H9 (cell line): ENCODE data around the gene DAZAP1. TPM values are rescaled to one million over a fixed set of nuclear protein-coding genes. Genes with fewer than 3 reads are reported as not detected.

Experiments used
- DNase-seq: peaks from one replicate; pipeline ENCODE4 v3.0.0-alpha.2; 2017
- H2AFZ ChIP-seq: one replicate; pipeline ENCODE4 v1.6.1; 2013; ENCODE audit warnings: mild to moderate bottlenecking, low read length, control low read depth, moderate library complexity
- H2AK5ac ChIP-seq: 2 replicates; pipeline ENCODE4 v1.6.1; 2013; ENCODE audit warnings: low read length, control low read depth, mixed read lengths; ENCODE audit not compliant: insufficient read length
- H2BK120ac ChIP-seq: one replicate; pipeline ENCODE4 v1.6.1; 2013; ENCODE audit warnings: low read depth, mild to moderate bottlenecking, low read length, control low read depth, inconsistent platforms; ENCODE audit not compliant: poor library complexity, severe bottlenecking
- H2BK12ac ChIP-seq: 2 replicates; pipeline ENCODE4 v1.6.1; 2013; ENCODE audit warnings: low read length, control low read depth, mixed read lengths, low read depth; ENCODE audit not compliant: insufficient read length
- H2BK15ac ChIP-seq: 2 replicates; pipeline ENCODE4 v1.6.1; 2013; ENCODE audit warnings: low read depth, low read length, control low read depth
- H2BK20ac ChIP-seq: one replicate; pipeline ENCODE4 v1.6.1; 2013; ENCODE audit warnings: low read depth, mild to moderate bottlenecking, low read length, control low read depth, inconsistent platforms; ENCODE audit not compliant: poor library complexity, severe bottlenecking
- H2BK5ac ChIP-seq: 2 replicates; pipeline ENCODE4 v1.6.1; 2013; ENCODE audit warnings: low read length, control low read depth, mixed read lengths; ENCODE audit not compliant: insufficient read length
- H3K14ac ChIP-seq: 2 replicates; pipeline ENCODE4 v1.6.1; 2013; ENCODE audit warnings: low read length, control low read depth; ENCODE audit not compliant: insufficient read depth
- H3K18ac ChIP-seq: 2 replicates; pipeline ENCODE4 v1.6.1; 2013; ENCODE audit warnings: low read depth, mild to moderate bottlenecking, mixed read lengths, low read length, control low read depth; ENCODE audit not compliant: insufficient read length
- H3K23ac ChIP-seq: 2 replicates; pipeline ENCODE4 v1.6.1; 2013; ENCODE audit warnings: low read length, control low read depth, mixed read lengths, low read depth; ENCODE audit not compliant: insufficient read length
- H3K23me2 ChIP-seq: 2 replicates; pipeline ENCODE4 v1.6.1; 2013; ENCODE audit warnings: low read depth, mild to moderate bottlenecking, mixed read lengths, low read length, control low read depth; ENCODE audit not compliant: insufficient read length, poor library complexity, severe bottlenecking
- H3K27ac ChIP-seq: 2 replicates; pipeline ENCODE4 v1.5.1; 2013; ENCODE audit warnings: low read length, control low read depth, mixed read lengths, low read depth; ENCODE audit not compliant: insufficient read length
- H3K27me3 ChIP-seq: 2 replicates; pipeline ENCODE4 v1.6.1; 2013; ENCODE audit warnings: low read length, control low read depth, inconsistent platforms; ENCODE audit not compliant: insufficient read depth
- H3K4ac ChIP-seq: 2 replicates; pipeline ENCODE4 v1.6.1; 2013; ENCODE audit warnings: low read depth, mild to moderate bottlenecking, control low read depth, inconsistent platforms, low read length, moderate library complexity
- H3K4me1 ChIP-seq: 2 replicates; pipeline ENCODE4 v1.6.1; 2013; ENCODE audit warnings: low read length, control low read depth, inconsistent platforms; ENCODE audit not compliant: insufficient read depth
- H3K4me2 ChIP-seq: 2 replicates; pipeline ENCODE4 v1.6.1; 2013; ENCODE audit warnings: low read length, control low read depth, mixed read lengths; ENCODE audit not compliant: insufficient read length, insufficient read depth
- H3K56ac ChIP-seq: 2 replicates; pipeline ENCODE4 v1.6.1; 2013; ENCODE audit warnings: low read depth, mild to moderate bottlenecking, mixed read lengths, low read length, control low read depth; ENCODE audit not compliant: insufficient read length
- H3K79me1 ChIP-seq: 2 replicates; pipeline ENCODE4 v1.6.1; 2013; ENCODE audit warnings: low read depth, mild to moderate bottlenecking, moderate library complexity, low read length, control low read depth, inconsistent platforms; ENCODE audit not compliant: insufficient read depth, poor library complexity, severe bottlenecking
- H3K79me2 ChIP-seq: 2 replicates; pipeline ENCODE4 v1.6.1; 2013; ENCODE audit warnings: low read length, control low read depth, inconsistent platforms; ENCODE audit not compliant: insufficient read depth
- H3K9ac ChIP-seq: 2 replicates; pipeline ENCODE4 v1.6.1; 2013; ENCODE audit warnings: low read length, control low read depth, mixed read lengths; ENCODE audit not compliant: insufficient read length; ENCODE audit errors: extremely low read depth
- H3K9me3 ChIP-seq: one replicate; pipeline ENCODE4 v1.6.1; 2013; ENCODE audit warnings: low read depth, low read length, inconsistent platforms; ENCODE audit not compliant: control insufficient read depth
- H3T11ph ChIP-seq: one replicate; pipeline ENCODE4 v1.6.1; 2013; ENCODE audit warnings: mild to moderate bottlenecking, low read length, control low read depth, inconsistent platforms
- H4K20me1 ChIP-seq: one replicate; pipeline ENCODE4 v1.6.1; 2013; ENCODE audit not compliant: control insufficient read depth, insufficient read length, insufficient read depth
- H4K5ac ChIP-seq: 2 replicates; pipeline ENCODE4 v1.6.1; 2013; ENCODE audit warnings: low read depth, mild to moderate bottlenecking, mixed read lengths, low read length, control low read depth; ENCODE audit not compliant: insufficient read length
- H4K8ac ChIP-seq: replicated peaks from 2 replicates; pipeline ENCODE4 v1.6.1; 2013; ENCODE audit warnings: low read length, control low read depth, mixed read lengths, low read depth; ENCODE audit not compliant: insufficient read length
- H4K91ac ChIP-seq: 2 replicates; pipeline ENCODE4 v1.6.1; 2013; ENCODE audit warnings: low read depth, mild to moderate bottlenecking, moderate library complexity, mixed read lengths, low read length, control low read depth; ENCODE audit not compliant: insufficient read length
- H3K27ac Mint-ChIP-seq, 3 experiments: 2 replicates in 2 of 3; 3 replicates in 1 of 3; pipeline ENCODE4 v1.8.0; 2020 to 2021; ENCODE audit warnings: mixed read lengths in 3 of 3, mild to moderate bottlenecking in 1 of 3, moderate library complexity in 1 of 3
- H3K27me3 Mint-ChIP-seq: 2 replicates; pipeline ENCODE4 v1.8.0; 2021; ENCODE audit warnings: low read depth, mild to moderate bottlenecking, moderate library complexity, mixed read lengths
- H3K36me3 Mint-ChIP-seq, 3 experiments: 2 replicates in 2 of 3; 3 replicates in 1 of 3; pipeline ENCODE4 v1.8.0; 2020 to 2021; ENCODE audit warnings: low read depth in 3 of 3, mixed read lengths in 3 of 3; ENCODE audit not compliant: insufficient read depth in 1 of 3
- H3K4me1 Mint-ChIP-seq, 2 experiments: 2 replicates each; pipeline ENCODE4 v1.8.0; 2020; ENCODE audit warnings: mixed read lengths in 2 of 2
- H3K4me3 Mint-ChIP-seq, 2 experiments: 2 replicates in 1 of 2; 3 replicates in 1 of 2; pipeline ENCODE4 v1.8.0; 2020 to 2021; ENCODE audit warnings: mild to moderate bottlenecking in 2 of 2, mixed read lengths in 2 of 2, moderate library complexity in 1 of 2
- H3K9me3 Mint-ChIP-seq, 2 experiments: 2 replicates in 1 of 2; 3 replicates in 1 of 2; pipeline ENCODE4 v1.8.0; 2020; ENCODE audit warnings: mild to moderate bottlenecking in 2 of 2, mixed read lengths in 2 of 2, moderate library complexity in 1 of 2
- WGBS: extraction: QIAGEN DNeasy Blood & Tissue Kit; methylation state at CpG from one replicate; pipeline ENCODE4 v1.1.7; 2013; ENCODE audit warnings: missing lambda C conversion rate, low lambda C conversion rate, mixed read lengths; ENCODE audit not compliant: insufficient read length; ENCODE audit errors: extremely low coverage; 5-methylcytosine and 5-hydroxymethylcytosine counted together
- total RNA-seq: library from RNA; stranded (reverse); gene quantifications from 2 replicates; pipeline ENCODE4 v1.2.1, GENCODE V29; 2021
- TF ChIP-seq, protein P1 (sequence below): fragments of 200-600 bp; sonication (generic); conservative IDR thresholded peaks from 3 replicates; pipeline ENCODE4 v1.8.0; 2021; ENCODE audit warnings: antibody characterized with exemption, mild to moderate bottlenecking

Gene DAZAP1
- total RNA-seq, 1 experiment from 2014 or later: 265 TPM

DNA sequence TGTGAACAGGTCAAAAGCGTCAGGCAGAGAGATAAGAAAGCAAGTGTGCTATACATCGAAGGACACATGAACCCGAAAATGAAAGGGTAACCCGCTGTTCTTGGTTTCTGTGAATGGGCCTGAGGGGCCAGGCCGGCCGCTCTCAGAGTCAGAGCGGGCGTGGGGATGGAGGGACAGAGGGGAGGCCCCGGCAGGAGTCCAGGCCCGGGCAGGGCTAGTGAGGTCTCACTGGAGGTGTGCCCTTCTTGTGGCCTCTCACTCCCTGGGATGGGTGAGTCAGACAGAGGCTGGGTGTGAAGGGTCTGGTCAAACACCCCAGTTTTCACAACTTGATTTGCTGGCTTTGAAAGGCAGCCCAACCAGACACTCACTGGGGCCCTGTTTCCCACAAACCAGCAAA is 41.1 kb upstream of the DAZAP1 start:
- Histone ChIP-seq H3K23ac (no peak overlapping the region), H4K5ac (no peak overlapping the region), H3K79me2 (no peaks in the 10 kb centered on the region), H3K27ac (no peak overlapping the region), H3K56ac (no peak overlapping the region), H2BK5ac (no peak overlapping the region), H3K4me2 (no peak overlapping the region), H3K9ac (no peak overlapping the region), H2BK20ac (no peak overlapping the region), H4K8ac (no peak overlapping the region), H4K20me1 (no peaks in the 10 kb centered on the region), H3K79me1 (no peaks in the 10 kb centered on the region), H3K4me1 (no peaks in the 10 kb centered on the region), H3K9me3 (no peaks in the 10 kb centered on the region), H2AFZ (no peak overlapping the region), H2AK5ac (no peak overlapping the region), H2BK12ac (no peak overlapping the region), H3K14ac (no peak overlapping the region), H2BK120ac (no peak overlapping the region), H3K27me3 (no peaks in the 10 kb centered on the region), H2BK15ac (no peak overlapping the region), H3K23me2 (no peaks in the 10 kb centered on the region), H3T11ph (no peak overlapping the region), H4K91ac (no peak overlapping the region), H3K4ac (no peak overlapping the region), H3K18ac (no peak overlapping the region)
- no CpG with 5 or more reads among the region's 10 CpGs for WGBS
- no peak overlapping the region for H3K27ac Mint-ChIP-seq
- DNase-seq: no peak
- no peaks in the 10 kb centered on the region for H3K27me3 Mint-ChIP-seq
- H3K9me3 Mint-ChIP-seq: no peaks in the 10 kb centered on the region
- TF ChIP-seq, protein P1, sequence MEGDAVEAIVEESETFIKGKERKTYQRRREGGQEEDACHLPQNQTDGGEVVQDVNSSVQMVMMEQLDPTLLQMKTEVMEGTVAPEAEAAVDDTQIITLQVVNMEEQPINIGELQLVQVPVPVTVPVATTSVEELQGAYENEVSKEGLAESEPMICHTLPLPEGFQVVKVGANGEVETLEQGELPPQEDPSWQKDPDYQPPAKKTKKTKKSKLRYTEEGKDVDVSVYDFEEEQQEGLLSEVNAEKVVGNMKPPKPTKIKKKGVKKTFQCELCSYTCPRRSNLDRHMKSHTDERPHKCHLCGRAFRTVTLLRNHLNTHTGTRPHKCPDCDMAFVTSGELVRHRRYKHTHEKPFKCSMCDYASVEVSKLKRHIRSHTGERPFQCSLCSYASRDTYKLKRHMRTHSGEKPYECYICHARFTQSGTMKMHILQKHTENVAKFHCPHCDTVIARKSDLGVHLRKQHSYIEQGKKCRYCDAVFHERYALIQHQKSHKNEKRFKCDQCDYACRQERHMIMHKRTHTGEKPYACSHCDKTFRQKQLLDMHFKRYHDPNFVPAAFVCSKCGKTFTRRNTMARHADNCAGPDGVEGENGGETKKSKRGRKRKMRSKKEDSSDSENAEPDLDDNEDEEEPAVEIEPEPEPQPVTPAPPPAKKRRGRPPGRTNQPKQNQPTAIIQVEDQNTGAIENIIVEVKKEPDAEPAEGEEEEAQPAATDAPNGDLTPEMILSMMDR: no peak
- peaks cover 0 to 7% of the 10 kb centered on the region in 2 experiments; a peak in 2 of 4 replicates for H3K4me1 Mint-ChIP-seq
- peaks cover 29 to 88% (median 83%) of the 10 kb centered on the region in 3 experiments for H3K36me3 Mint-ChIP-seq
- no peak overlapping the region for H3K4me3 Mint-ChIP-seq
